H1 (cell line): ENCODE data around the gene ZSWIM6. TPM values are rescaled to one million over a fixed set of nuclear protein-coding genes. Genes with fewer than 3 reads are reported as not detected.

Source experiments
- JUND ChIP-seq: IDR thresholded peaks from 2 replicates; pipeline ENCODE4 v1.6.1; 2011; ENCODE audit warnings: mild to moderate bottlenecking, improper control_type of control experiment, low read length
- KDM1A ChIP-seq: fragments of 200-600, 300-600 bp; sonication (generic); IDR thresholded peaks from 2 replicates; pipeline ENCODE4 v1.7.1; 2016; ENCODE audit warnings: mild to moderate bottlenecking, low read length, borderline replicate concordance
- MAFK ChIP-seq: IDR thresholded peaks from 2 replicates; pipeline ENCODE4 v1.6.1; 2012; ENCODE audit warnings: low read depth, mild to moderate bottlenecking, improper control_type of control experiment, low read length
- RNF2 ChIP-seq: fragments of 200-900, 300-1000 bp; sonication (generic); IDR thresholded peaks from 2 replicates; pipeline ENCODE4 v1.7.1; 2016; ENCODE audit warnings: borderline replicate concordance, low read depth, mild to moderate bottlenecking, antibody characterized with exemption, low read length; ENCODE audit not compliant: poor library complexity, severe bottlenecking; ENCODE audit errors: missing control alignments
- TAF7 ChIP-seq: optimal IDR thresholded peaks from 2 replicates; pipeline ENCODE3; 2011; ENCODE audit warnings: low read depth, mild to moderate bottlenecking, inconsistent platforms, low read length, moderate library complexity, borderline replicate concordance
- polyA plus RNA-seq, 7 experiments: library from polyadenylated mRNA; depleted of rRNA in 3 of 7; stranded (reverse) in 5 of 7; unstranded in 2 of 7; fragments of >200 nt in 5 of 7; fragments of 200-250 nt in 2 of 7; gene quantifications; 1 replicate in 5 of 7; 2 replicates in 1 of 7; 4 replicates in 1 of 7; pipeline versions ENCODE4 v1.2.1 to v1.2.3, GENCODE V29; 2011 to 2013; ENCODE audit warnings: missing spikeins in 2 of 7, mixed read lengths in 2 of 7
- total RNA-seq: library from RNA; stranded (reverse); fragmentation: NEBNext Ultra II Directional; extraction: Animal tissue kit (Norgen Biotek cat#: 25700); gene quantifications from 2 replicates; pipeline ENCODE4 v1.2.1, GENCODE V29; 2021

The ZSWIM6 gene
- total and polyA plus RNA-seq, 2 of the 8 experiments (the other 6 are each of a cell fraction or from before 2014, with no cell fraction given) = 7.9 to 12.4 TPM

DNA sequence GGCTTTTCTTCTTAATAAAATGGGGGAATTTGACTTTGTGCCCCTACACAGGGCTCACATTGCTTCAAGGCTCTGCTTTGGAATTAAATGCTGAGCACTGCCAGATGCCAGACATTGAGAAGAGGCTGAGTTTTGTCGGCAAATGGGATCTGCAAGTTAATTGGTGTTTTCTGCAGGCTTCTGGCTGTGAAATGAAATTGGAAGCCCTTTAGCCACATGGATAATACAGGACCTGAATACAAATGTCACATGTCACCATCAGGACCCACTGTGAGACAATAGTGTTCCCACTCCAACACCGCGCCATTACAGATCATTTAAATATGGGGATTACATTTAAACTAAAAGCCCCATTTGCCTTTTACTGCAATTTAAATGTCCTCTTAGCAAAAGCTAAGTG is 164.4 kb downstream of the ZSWIM6 start (continued):
- TF ChIP-seq JUND (no peak), MAFK (no peak), RNF2 (no peak), TAF7 (no peak), KDM1A (no peak)
